GM12878 (cell line): ENCODE data around the gene MEGF11.

Source experiments
- BACH1 ChIP-seq: fragments of 450-650 bp; IDR thresholded peaks from 2 replicates; pipeline ENCODE4 v1.6.1; 2017; ENCODE audit warnings: mild to moderate bottlenecking, borderline replicate concordance
- BMI1 ChIP-seq: fragments of 450-650 bp; IDR thresholded peaks from 2 replicates; pipeline ENCODE4 v1.6.1; 2016; ENCODE audit warnings: mild to moderate bottlenecking, moderate library complexity, borderline replicate concordance
- CTCF ChIP-seq, 3 experiments: IDR thresholded peaks in 2 of 3; conservative IDR thresholded peaks in 1 of 3; 2 replicates each; pipeline ENCODE4 v1.5.1; 2011; ENCODE audit warnings: low read depth in 3 of 3, low read length in 3 of 3, mild to moderate bottlenecking in 3 of 3, control low read depth in 2 of 3, moderate library complexity in 2 of 3, inconsistent platforms in 1 of 3, mixed read lengths in 1 of 3; ENCODE audit not compliant: control insufficient read depth in 2 of 3, insufficient read depth in 1 of 3; ENCODE audit errors: extremely low read depth in 1 of 3
- EP300 ChIP-seq, 2 experiments: fragments of 150-350 bp in 1 of 2; IDR thresholded peaks; 2 replicates each; pipeline ENCODE4 v1.6.1; 2011 to 2012; ENCODE audit warnings: low read depth in 2 of 2, low read length in 2 of 2, borderline replicate concordance in 1 of 2, improper control_type of control experiment in 1 of 2, inconsistent platforms in 1 of 2; ENCODE audit not compliant: control insufficient read depth in 1 of 2
- EZH2 ChIP-seq: IDR thresholded peaks from 2 replicates; pipeline ENCODE4 v1.6.1; 2012; ENCODE audit warnings: low read depth, mild to moderate bottlenecking, control low read depth, inconsistent platforms, low read length, borderline replicate concordance; ENCODE audit not compliant: control insufficient read depth
- JUND ChIP-seq: IDR thresholded peaks from 2 replicates; pipeline ENCODE4 v1.6.1; 2012; ENCODE audit warnings: low read depth, mild to moderate bottlenecking, low read length, improper control_type of control experiment, moderate library complexity
- MYC ChIP-seq: IDR thresholded peaks from 2 replicates; pipeline ENCODE4 v1.6.1; 2011; ENCODE audit warnings: mild to moderate bottlenecking, low read length, moderate library complexity, inconsistent platforms; ENCODE audit not compliant: insufficient read depth, insufficient replicate concordance, insufficient read length, severe bottlenecking
- NBN ChIP-seq: fragments of 450-650 bp; IDR thresholded peaks from 2 replicates; pipeline ENCODE4 v1.6.1; 2016
- POLR2A ChIP-seq: IDR thresholded peaks from 2 replicates; pipeline ENCODE4 v1.6.1; 2011; ENCODE audit warnings: low read depth, mild to moderate bottlenecking, low read length
- RELA ChIP-seq: fragments of 450-650 bp; IDR thresholded peaks from 2 replicates; pipeline ENCODE4 v1.8.0; 2014; ENCODE audit warnings: borderline replicate concordance; ENCODE audit not compliant: partially characterized antibody
- ZNF24 ChIP-seq: fragments of 450-650 bp; IDR thresholded peaks from 2 replicates; pipeline ENCODE4 v1.6.1; 2017; ENCODE audit warnings: antibody characterized with exemption, mild to moderate bottlenecking
- TF ChIP-seq, protein P1 (sequence below): IDR thresholded peaks from 2 replicates; pipeline ENCODE4 v1.6.1; 2012; ENCODE audit warnings: mild to moderate bottlenecking, low read depth, low read length
- TF ChIP-seq, protein P2 (sequence below): IDR thresholded peaks from 2 replicates; pipeline ENCODE4 v1.6.1; 2011; ENCODE audit warnings: borderline replicate concordance, low read depth, mild to moderate bottlenecking, moderate library complexity, low read length; ENCODE audit not compliant: insufficient read depth, poor library complexity, severe bottlenecking

DNA sequence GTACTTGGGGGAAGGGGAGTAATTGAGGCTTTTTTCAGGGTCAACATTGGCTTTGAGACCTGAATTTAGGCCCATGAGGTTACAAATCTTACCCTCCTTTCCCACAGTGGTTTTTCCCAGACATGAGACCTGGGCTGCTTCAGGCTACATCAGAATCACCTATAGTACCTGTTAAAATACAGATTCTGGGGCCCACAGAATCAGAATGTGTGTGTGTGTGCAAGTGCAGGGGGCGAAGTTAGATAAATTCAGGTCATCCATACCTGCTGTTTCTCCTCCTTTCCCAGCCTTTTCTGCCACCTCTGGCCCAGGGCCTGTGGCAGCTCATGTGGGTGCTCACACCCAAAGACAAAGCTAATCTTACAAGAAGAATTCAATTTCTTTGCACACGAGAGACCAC is 273.7 kb downstream of the MEGF11 start:
- TF ChIP-seq ZNF24 = no peak
- TF ChIP-seq CTCF (IDR thresholded peaks at IDR 0.05 in 2 of 3, conservative IDR thresholded peaks at IDR 0.05 in 1 of 3; ENCODE audit: control insufficient read depth in 2 of 3, extremely low read depth in 1 of 3, insufficient read depth in 1 of 3, low read depth in 3 of 3, low read length in 3 of 3) = no peak
- no peak for TF ChIP-seq NBN
- no peak for TF ChIP-seq EP300 (IDR thresholded peaks at IDR 0.05; ENCODE audit: borderline replicate concordance in 1 of 2, control insufficient read depth in 1 of 2, low read depth in 2 of 2, low read length in 2 of 2)
- TF ChIP-seq, protein P1, sequence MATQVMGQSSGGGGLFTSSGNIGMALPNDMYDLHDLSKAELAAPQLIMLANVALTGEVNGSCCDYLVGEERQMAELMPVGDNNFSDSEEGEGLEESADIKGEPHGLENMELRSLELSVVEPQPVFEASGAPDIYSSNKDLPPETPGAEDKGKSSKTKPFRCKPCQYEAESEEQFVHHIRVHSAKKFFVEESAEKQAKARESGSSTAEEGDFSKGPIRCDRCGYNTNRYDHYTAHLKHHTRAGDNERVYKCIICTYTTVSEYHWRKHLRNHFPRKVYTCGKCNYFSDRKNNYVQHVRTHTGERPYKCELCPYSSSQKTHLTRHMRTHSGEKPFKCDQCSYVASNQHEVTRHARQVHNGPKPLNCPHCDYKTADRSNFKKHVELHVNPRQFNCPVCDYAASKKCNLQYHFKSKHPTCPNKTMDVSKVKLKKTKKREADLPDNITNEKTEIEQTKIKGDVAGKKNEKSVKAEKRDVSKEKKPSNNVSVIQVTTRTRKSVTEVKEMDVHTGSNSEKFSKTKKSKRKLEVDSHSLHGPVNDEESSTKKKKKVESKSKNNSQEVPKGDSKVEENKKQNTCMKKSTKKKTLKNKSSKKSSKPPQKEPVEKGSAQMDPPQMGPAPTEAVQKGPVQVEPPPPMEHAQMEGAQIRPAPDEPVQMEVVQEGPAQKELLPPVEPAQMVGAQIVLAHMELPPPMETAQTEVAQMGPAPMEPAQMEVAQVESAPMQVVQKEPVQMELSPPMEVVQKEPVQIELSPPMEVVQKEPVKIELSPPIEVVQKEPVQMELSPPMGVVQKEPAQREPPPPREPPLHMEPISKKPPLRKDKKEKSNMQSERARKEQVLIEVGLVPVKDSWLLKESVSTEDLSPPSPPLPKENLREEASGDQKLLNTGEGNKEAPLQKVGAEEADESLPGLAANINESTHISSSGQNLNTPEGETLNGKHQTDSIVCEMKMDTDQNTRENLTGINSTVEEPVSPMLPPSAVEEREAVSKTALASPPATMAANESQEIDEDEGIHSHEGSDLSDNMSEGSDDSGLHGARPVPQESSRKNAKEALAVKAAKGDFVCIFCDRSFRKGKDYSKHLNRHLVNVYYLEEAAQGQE = no peak
- no peak for TF ChIP-seq RELA
- TF ChIP-seq, protein P2, sequence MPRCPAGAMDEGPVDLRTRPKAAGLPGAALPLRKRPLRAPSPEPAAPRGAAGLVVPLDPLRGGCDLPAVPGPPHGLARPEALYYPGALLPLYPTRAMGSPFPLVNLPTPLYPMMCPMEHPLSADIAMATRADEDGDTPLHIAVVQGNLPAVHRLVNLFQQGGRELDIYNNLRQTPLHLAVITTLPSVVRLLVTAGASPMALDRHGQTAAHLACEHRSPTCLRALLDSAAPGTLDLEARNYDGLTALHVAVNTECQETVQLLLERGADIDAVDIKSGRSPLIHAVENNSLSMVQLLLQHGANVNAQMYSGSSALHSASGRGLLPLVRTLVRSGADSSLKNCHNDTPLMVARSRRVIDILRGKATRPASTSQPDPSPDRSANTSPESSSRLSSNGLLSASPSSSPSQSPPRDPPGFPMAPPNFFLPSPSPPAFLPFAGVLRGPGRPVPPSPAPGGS = no peak
- TF ChIP-seq POLR2A = no peak
- TF ChIP-seq JUND = no peak
- no peak for TF ChIP-seq BMI1
- no peak for TF ChIP-seq MYC
- no peak for TF ChIP-seq BACH1
- no peak for TF ChIP-seq EZH2
